Urothelium cell line (cell line): ENCODE data around the gene EEF1A2.
"Not testable (repeated sequence)": the region's sequence is repeated elsewhere in the genome, so short reads cannot be mapped to it uniquely, and the experiment has no call there.

ENCODE experiments used
- DNase-seq: peaks from one replicate; pipeline ENCODE4 v3.0.0; 2011; ENCODE audit warnings: low spot score, mixed read lengths
- FAIRE-seq: peaks from 2 replicates; lab custom pipeline; 2011; peaks lifted over from hg19 to GRCh38; lab: Jason Lieb, UNC

EEF1A2 gene

GRCh38 chr20:63521602-63522001 is 22.7 kb upstream of the EEF1A2 start:
- FAIRE-seq (no peak), DNase-seq (no peak)

DNA sequence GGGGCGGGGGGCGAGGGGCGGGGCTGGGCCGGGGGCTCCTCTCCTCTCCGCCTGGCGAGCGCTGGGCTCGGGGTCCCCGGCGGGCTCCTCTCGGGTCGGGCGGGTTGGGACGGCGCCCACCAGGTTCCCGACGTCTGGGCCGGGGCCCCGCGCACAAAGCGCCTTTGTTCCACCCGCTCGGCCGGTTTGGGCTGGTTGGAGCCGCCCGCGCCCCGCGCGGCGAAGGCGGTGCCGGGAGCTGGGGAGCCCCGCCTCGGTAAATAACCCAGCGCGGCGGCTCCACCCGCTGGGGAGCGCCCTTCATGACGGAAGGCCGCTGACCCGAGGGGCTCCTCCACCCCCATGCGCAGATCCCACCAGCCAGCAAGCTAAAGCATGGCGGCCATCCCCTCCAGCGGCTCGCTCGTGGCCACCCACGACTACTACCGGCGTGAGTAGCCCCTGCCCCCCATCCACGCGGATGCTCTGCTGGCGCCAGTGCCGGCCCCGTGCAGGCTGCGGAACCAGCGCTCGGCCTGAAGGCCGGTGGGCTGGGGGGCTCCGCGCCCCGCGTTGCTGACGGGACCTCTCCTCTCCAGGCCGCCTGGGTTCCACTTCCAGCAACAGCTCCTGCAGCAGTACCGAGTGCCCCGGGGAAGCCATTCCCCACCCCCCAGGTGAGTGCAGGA is 22.2 kb upstream of the EEF1A2 start:
- peak; percentile 76 for FAIRE-seq

GRCh38 chr20:63520504-63520933 is 21.6 kb upstream of the EEF1A2 start, which contains the start of gene PPDPF:
PPDPF (plus strand) TSS chr20:63520765; CDS start chr20:63521309, 544 bp downstream.
- DNase-seq (peak; percentile 98), FAIRE-seq (peak; percentile 94)

More for the DNA sequence above, 22.2 kb upstream of the EEF1A2 start:
- DNase-seq, result peak; percentile 86

DNA sequence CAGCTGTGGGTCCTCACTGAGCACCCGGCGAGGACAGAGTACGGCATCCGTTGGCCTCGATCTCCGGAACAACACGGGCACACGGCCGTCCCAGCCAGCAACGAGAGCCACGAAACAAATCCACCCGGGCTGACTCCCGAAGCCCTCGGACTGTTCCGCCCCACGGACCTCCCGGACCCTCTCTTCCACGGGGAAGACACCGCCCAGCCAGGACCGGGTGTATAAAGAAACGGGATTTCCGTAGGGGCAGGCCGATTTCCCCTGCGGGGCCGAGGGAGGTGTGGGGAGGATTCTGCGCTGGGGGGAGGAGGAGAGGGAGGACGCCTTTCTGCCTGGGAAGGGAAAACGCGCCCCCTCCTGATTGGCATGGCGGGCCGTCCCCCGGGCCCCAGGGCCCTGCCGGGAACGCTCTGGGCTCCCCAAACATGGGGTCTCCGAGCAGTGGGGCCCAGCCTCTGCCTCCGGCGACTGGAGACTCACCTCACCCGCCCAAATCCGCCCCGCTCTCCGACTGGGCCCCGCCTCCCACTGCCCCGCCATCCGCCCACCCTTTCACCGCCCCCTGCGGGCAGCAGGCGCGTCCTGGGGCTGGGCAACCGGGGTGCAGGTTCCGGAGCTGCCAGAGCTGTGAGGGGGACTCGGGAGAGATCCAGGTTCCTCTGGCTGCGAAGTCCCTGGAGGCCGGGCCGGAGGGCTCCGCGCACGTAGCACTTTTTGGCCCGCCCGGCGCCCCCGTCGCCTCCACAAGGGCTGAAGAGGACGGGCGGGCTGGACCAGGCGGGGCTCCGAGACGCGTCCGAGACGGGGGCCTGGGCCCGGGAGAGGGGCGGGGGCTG is 21.0 kb upstream of the EEF1A2 start:
- FAIRE-seq, result peak; percentile 97
- peak; percentile 92 for DNase-seq

- DNase-seq, result no peak
- no peak for FAIRE-seq
Measured at GRCh38 chr20:63518946-63519667, 20.2 kb upstream of the EEF1A2 start.

- FAIRE-seq (no peak), DNase-seq (no peak)
Measured at GRCh38 chr20:63518351-63518861, 19.5 kb upstream of the EEF1A2 start.

DNA sequence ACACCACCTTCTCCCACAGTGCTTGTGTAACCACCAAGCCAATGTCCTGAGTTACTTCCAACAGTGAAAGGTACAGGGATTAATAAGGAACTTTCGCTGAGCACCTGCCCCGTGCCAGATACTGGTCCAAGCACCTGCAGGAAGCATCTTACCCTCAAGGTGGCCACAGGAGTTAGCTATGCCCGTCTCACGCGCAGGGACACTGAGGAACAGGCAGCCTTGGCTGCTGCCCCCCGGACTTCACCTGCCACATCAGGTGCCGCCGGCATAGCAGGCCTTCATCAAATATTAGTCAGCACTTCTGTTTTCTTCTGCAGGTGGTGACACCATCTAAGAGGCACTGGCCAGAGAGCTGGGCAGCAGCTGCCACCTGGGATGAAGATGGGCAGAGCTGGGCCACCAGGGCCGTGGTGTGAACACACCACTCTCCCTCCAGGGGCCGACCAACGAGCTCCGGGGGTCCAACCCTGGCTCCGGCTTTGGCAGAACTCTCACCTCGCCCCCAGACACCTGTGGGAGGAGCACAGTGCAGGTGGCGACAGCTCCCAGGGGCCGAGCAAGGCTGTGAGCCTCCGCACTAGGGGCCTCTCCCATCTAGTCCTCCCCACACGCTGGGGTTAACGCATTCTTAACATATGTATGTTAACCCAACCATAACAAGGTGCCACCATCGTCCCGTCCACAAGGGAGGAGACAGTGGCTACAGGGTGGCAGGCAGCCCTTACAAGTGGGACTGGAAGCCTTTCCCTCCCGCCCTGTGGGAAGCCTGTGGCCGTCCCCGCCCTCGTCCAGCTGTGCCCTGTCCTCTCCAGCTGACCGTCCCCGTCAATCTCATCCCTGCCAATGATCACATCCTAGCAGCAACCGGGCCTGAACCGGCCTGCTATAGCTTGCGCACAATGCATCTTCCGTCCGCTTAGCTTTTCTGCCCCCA is 18.8 kb upstream of the EEF1A2 start:
- FAIRE-seq (no peak), DNase-seq (no peak)

DNA sequence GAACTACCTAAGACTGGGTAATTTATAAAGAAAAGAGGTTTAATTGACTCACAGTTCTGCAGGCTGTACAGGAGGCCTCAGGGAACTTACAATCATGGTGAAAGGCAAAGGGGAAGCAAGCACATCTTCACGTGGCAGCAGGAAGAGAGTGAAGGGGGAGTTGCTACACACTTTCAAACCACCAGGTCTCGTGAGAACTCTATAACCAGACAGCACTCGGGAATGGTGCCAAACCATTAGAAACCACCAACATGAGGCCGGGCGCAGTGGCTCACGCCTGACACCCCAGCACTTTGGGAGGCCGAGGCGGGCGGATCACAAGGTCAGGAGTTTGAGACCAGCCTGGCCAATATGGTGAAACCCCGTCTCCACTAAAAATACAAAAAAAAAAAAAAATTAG is 15.6 kb upstream of the EEF1A2 start:
- FAIRE-seq, DNase-seq: not testable (repeated sequence)

- no peak for FAIRE-seq
- DNase-seq, result no peak
Measured at GRCh38 chr20:63513207-63513606, 14.3 kb upstream of the EEF1A2 start.

DNA sequence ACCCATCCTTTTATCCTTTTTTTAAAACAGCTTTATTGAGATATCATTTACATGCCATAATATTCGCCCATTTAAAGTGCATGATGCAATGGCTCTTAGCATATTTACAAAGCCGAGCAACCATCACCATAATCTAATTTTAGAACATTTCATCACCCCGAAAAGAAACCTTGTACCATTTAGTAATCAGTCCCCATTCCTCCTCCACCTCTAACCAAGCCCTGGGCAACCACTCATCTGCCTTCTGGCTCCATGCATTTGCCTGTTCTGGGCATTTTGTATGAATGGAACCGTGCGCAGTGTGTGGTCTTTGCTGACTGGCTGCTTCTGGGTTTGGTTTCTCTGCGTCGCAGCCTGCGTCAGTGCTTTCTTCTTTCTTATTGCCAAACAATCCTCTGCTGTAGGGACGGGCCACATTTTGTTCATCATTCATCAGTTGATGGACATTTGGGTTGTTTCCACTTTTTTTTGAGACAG is 10.2 kb upstream of the EEF1A2 start:
- no peak for FAIRE-seq

GRCh38 chr20:63508072-63508768 is 9.3 kb upstream of the EEF1A2 start:
- FAIRE-seq, result no peak

More for the DNA sequence above, 10.2 kb upstream of the EEF1A2 start:
- DNase-seq, result no peak

DNA sequence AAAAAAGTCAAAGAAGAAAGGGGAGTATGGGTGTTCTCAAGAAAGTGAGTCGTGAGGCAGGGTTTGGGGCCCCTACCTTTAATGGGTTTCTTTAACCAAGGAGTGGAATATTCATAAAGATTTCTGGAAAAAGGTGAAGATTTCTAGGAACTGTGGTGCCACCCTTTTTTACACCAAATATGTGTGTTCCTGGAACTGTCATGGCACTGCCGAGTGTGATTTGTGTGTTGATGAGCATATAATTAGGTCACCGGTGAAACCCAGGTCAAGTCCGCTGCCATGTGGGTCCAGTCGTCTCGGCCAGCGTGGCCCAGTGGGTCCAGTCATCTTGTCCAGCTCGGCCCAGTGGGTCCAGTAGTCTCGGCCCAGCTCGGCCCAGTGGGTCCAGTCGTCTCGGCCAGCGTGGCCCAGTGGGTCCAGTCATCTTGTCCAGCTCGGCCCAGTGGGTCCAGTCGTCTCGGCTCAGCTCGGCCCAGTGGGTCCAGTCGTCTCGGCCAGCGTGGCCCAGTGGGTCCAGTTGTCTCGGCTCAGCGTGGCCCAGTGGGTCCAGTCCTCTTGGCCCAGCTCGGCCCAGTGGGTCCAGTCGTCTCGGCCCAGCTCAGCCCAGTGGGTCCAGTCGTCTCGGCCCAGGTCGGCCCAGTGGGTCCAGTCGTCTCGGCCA is 8.3 kb upstream of the EEF1A2 start:
- DNase-seq, result no peak
- FAIRE-seq, result peak; percentile 69

More at GRCh38 chr20:63508072-63508768, 9.3 kb upstream of the EEF1A2 start:
- no peak for DNase-seq

- DNase-seq (no peak), FAIRE-seq (no peak)
Measured at GRCh38 chr20:63505723-63506122, 6.8 kb upstream of the EEF1A2 start.

GRCh38 chr20:63505281-63505680 is 6.4 kb upstream of the EEF1A2 start:
- peak; percentile 46 for FAIRE-seq
- DNase-seq, result no peak

GRCh38 chr20:63504642-63505041 is 5.8 kb upstream of the EEF1A2 start:
- FAIRE-seq, result no peak

DNA sequence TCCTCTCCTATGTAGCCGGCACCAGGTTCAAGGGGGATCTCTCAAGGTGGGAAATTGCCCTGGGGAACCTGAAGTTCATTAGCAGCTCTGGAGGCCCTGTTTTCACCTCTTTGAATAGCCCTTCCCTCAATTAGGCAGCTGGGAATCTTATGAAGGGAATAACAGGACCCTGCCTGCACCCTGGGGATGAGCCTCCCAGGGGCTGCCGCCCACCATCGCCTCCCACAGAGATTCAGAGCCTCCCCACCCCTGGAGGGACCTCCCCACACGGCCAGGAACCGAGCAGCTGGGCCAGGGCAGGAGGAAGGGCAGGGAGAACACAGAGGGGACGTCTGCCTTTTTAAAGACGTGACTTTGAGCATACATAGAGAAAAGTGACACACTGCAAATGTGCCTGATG is 4.6 kb upstream of the EEF1A2 start:
- FAIRE-seq, result no peak
- DNase-seq, result no peak

More at GRCh38 chr20:63504642-63505041, 5.8 kb upstream of the EEF1A2 start:
- DNase-seq, result no peak

- FAIRE-seq (no peak), DNase-seq (no peak)
Measured at GRCh38 chr20:63502671-63503172, 3.8 kb upstream of the EEF1A2 start.
